CD14-positive monocyte (primary cell): ENCODE data around the gene CTSH. TPM values are rescaled to one million over a fixed set of nuclear protein-coding genes. Genes with fewer than 3 reads are reported as not detected.

ENCODE experiments used
- DNase-seq, 3 donors: peaks; one replicate each; pipeline ENCODE4 v3.0.0-alpha.2; 2011 to 2022
- H2AFZ ChIP-seq: 2 replicates; pipeline ENCODE4 v1.6.0; 2012; ENCODE audit warnings: mild to moderate bottlenecking, low read depth, low read length, inconsistent platforms; ENCODE audit not compliant: insufficient read depth, poor library complexity, severe bottlenecking
- H3K27ac ChIP-seq, 2 donors: 1 replicate in 1 of 2; 2 replicates in 1 of 2; pipeline ENCODE4 v1.5.1; 2012 to 2013; ENCODE audit warnings: low read length in 2 of 2, control low read depth in 1 of 2, inconsistent platforms in 1 of 2, low read depth in 1 of 2, mild to moderate bottlenecking in 1 of 2
- H3K27me3 ChIP-seq, 2 donors: one replicate each; pipeline versions ENCODE4 v1.6.0 to v1.6.1; 2011 to 2013; ENCODE audit warnings: low read length in 2 of 2; ENCODE audit not compliant: control insufficient read depth in 2 of 2, insufficient read depth in 2 of 2
- H3K36me3 ChIP-seq, 2 donors: replicated peaks in 1 of 2; 1 replicate in 1 of 2; 2 replicates in 1 of 2; pipeline versions ENCODE4 v1.5.1 to v1.6.1; 2012 to 2013; ENCODE audit warnings: low read length in 2 of 2, control low read depth in 1 of 2, inconsistent platforms in 1 of 2, mild to moderate bottlenecking in 1 of 2; ENCODE audit not compliant: insufficient read depth in 2 of 2, control insufficient read depth in 1 of 2
- H3K4me1 ChIP-seq, 2 donors: 1 replicate in 1 of 2; 2 replicates in 1 of 2; pipeline versions ENCODE4 v1.5.1 to v1.6.1; 2012 to 2013; ENCODE audit warnings: low read length in 2 of 2, control low read depth in 1 of 2, inconsistent platforms in 1 of 2, mild to moderate bottlenecking in 1 of 2, moderate library complexity in 1 of 2; ENCODE audit not compliant: insufficient read depth in 2 of 2, control insufficient read depth in 1 of 2
- H3K4me2 ChIP-seq: replicated peaks from 2 replicates; pipeline ENCODE3; 2012; ENCODE audit warnings: low read length, moderate library complexity, mild to moderate bottlenecking; ENCODE audit not compliant: poor library complexity, severe bottlenecking; ENCODE audit errors: extremely low read depth
- H3K4me3 ChIP-seq, 3 experiments: fragments of 200-600 bp in 1 of 3; sonication (generic) in 1 of 3; replicated peaks in 1 of 3; 1 replicate in 2 of 3; 2 replicates in 1 of 3; pipeline ENCODE4 v1.5.1; 2011 to 2013; ENCODE audit warnings: low read length in 3 of 3, mild to moderate bottlenecking in 3 of 3, control low read depth in 2 of 3, low read depth in 2 of 3, inconsistent platforms in 1 of 3, moderate library complexity in 1 of 3
- H3K79me2 ChIP-seq: 2 replicates; pipeline ENCODE4 v1.6.0; 2012; ENCODE audit warnings: mild to moderate bottlenecking, control low read depth, inconsistent platforms, low read length, moderate library complexity; ENCODE audit not compliant: insufficient read depth
- H3K9ac ChIP-seq: 2 replicates; pipeline ENCODE4 v1.6.0; 2017; ENCODE audit warnings: low read length, mild to moderate bottlenecking; ENCODE audit not compliant: insufficient read depth, poor library complexity, severe bottlenecking
- H3K9me3 ChIP-seq, 2 donors: replicated peaks in 1 of 2; 1 replicate in 1 of 2; 2 replicates in 1 of 2; pipeline versions ENCODE4 v1.5.1 to v1.6.1; 2012 to 2013; ENCODE audit warnings: low read length in 2 of 2, control low read depth in 1 of 2; ENCODE audit not compliant: control insufficient read depth in 1 of 2, insufficient read depth in 1 of 2
- H4K20me1 ChIP-seq: 2 replicates; pipeline ENCODE4 v1.6.0; 2012; ENCODE audit warnings: mild to moderate bottlenecking, low read length, control low read depth, moderate library complexity; ENCODE audit not compliant: insufficient read depth
- H3K27ac Mint-ChIP-seq, 7 donors: one replicate each; pipeline ENCODE4 v1.8.0; 2020; ENCODE audit warnings: mild to moderate bottlenecking in 7 of 7, mixed read lengths in 7 of 7, moderate library complexity in 6 of 7, inconsistent platforms in 2 of 7
- H3K27me3 Mint-ChIP-seq, 3 donors: one replicate each; pipeline ENCODE4 v1.8.0; 2021 to 2022; ENCODE audit warnings: low read depth in 3 of 3, mild to moderate bottlenecking in 3 of 3, mixed read lengths in 3 of 3, moderate library complexity in 3 of 3, inconsistent platforms in 1 of 3
- H3K36me3 Mint-ChIP-seq, 2 donors: one replicate each; pipeline ENCODE4 v1.8.0; 2020; ENCODE audit warnings: mixed read lengths in 2 of 2, inconsistent platforms in 1 of 2, mild to moderate bottlenecking in 1 of 2
- H3K4me1 Mint-ChIP-seq: one replicate; pipeline ENCODE4 v1.8.0; 2020; ENCODE audit warnings: mild to moderate bottlenecking, mixed read lengths
- H3K4me3 Mint-ChIP-seq, 2 donors: one replicate each; pipeline ENCODE4 v1.8.0; 2020; ENCODE audit warnings: mild to moderate bottlenecking in 2 of 2, mixed read lengths in 2 of 2, moderate library complexity in 1 of 2
- H3K9me3 Mint-ChIP-seq, 7 donors: one replicate each; pipeline ENCODE4 v1.8.0; 2020 to 2022; ENCODE audit warnings: mixed read lengths in 7 of 7, mild to moderate bottlenecking in 6 of 7, moderate library complexity in 6 of 7, inconsistent platforms in 2 of 7
- WGBS: methylation state at CpG from one replicate; pipeline ENCODE4 v1.1.5; 2013; ENCODE audit warnings: missing lambda C conversion rate; ENCODE audit not compliant: insufficient coverage; 5-methylcytosine and 5-hydroxymethylcytosine counted together
- intact Hi-C, 2 donors: fragments of 100-400 bp; cut with micrococcal nuclease; formaldehyde crosslinking; loops; one replicate each; pipeline versions ENCODE4 v1.15.0 to v1.15.1; 2023
- polyA plus RNA-seq, 3 donors: library from polyadenylated mRNA; depleted of rRNA in 1 of 3; unstranded in 2 of 3; stranded (reverse) in 1 of 3; fragments of 300-500 nt in 2 of 3; fragments of >200 nt in 1 of 3; fragmentation: Illumina TruSeq in 2 of 3; gene quantifications; 1 replicate in 2 of 3; 2 replicates in 1 of 3; pipeline ENCODE4 v1.2.3, GENCODE V29; 2012 to 2021
- TF ChIP-seq, protein P1 (sequence below): fragments of 200-600 bp; IDR thresholded peaks from one replicate; pipeline ENCODE4 v1.8.0; 2022; ENCODE audit warnings: antibody characterized with exemption, mild to moderate bottlenecking

Gene CTSH
- polyA plus RNA-seq, 3 donors = 555 to 884 (median 756) TPM

- Mint-ChIP-seq H3K36me3 (peaks cover 70 to 92% of the 10 kb centered on the region in 2 donors), H3K4me3 (peak overlapping the region in 1 of 2 donors; percentile 5), H3K27ac (peak overlapping the region in 5 of 7 donors; percentile 8 to 78 (median 37)), H3K4me1 (peaks cover 54% of the 10 kb centered on the region), H3K27me3 (no peaks in the 10 kb centered on the region), H3K9me3 (no peaks in the 10 kb centered on the region)
- Histone ChIP-seq H3K79me2 (peaks cover 57% of the 10 kb centered on the region), H3K9ac (no peak overlapping the region), H3K9me3 (no peaks in the 10 kb centered on the region), H4K20me1 (peaks cover 31% of the 10 kb centered on the region), H3K4me1 (peaks cover 53 to 56% of the 10 kb centered on the region in 2 donors), H3K4me3 (no peak overlapping the region), H3K27me3 (no peaks in the 10 kb centered on the region), H2AFZ (no peak overlapping the region), H3K36me3 (peaks cover 61 to 67% of the 10 kb centered on the region in 2 donors), H3K4me2 (no peak overlapping the region), H3K27ac (peak overlapping the region in 1 of 2 donors; percentile 93)
- TF ChIP-seq, protein P1, sequence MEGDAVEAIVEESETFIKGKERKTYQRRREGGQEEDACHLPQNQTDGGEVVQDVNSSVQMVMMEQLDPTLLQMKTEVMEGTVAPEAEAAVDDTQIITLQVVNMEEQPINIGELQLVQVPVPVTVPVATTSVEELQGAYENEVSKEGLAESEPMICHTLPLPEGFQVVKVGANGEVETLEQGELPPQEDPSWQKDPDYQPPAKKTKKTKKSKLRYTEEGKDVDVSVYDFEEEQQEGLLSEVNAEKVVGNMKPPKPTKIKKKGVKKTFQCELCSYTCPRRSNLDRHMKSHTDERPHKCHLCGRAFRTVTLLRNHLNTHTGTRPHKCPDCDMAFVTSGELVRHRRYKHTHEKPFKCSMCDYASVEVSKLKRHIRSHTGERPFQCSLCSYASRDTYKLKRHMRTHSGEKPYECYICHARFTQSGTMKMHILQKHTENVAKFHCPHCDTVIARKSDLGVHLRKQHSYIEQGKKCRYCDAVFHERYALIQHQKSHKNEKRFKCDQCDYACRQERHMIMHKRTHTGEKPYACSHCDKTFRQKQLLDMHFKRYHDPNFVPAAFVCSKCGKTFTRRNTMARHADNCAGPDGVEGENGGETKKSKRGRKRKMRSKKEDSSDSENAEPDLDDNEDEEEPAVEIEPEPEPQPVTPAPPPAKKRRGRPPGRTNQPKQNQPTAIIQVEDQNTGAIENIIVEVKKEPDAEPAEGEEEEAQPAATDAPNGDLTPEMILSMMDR = no peak
- 37% methylated on average over 3 of the region's 5 CpGs for WGBS
- DNase-seq = no peak
- intact Hi-C loops = no loop called here
Measured at GRCh38 chr15:78934655-78935023, 10.2 kb downstream of the CTSH start.

DNA sequence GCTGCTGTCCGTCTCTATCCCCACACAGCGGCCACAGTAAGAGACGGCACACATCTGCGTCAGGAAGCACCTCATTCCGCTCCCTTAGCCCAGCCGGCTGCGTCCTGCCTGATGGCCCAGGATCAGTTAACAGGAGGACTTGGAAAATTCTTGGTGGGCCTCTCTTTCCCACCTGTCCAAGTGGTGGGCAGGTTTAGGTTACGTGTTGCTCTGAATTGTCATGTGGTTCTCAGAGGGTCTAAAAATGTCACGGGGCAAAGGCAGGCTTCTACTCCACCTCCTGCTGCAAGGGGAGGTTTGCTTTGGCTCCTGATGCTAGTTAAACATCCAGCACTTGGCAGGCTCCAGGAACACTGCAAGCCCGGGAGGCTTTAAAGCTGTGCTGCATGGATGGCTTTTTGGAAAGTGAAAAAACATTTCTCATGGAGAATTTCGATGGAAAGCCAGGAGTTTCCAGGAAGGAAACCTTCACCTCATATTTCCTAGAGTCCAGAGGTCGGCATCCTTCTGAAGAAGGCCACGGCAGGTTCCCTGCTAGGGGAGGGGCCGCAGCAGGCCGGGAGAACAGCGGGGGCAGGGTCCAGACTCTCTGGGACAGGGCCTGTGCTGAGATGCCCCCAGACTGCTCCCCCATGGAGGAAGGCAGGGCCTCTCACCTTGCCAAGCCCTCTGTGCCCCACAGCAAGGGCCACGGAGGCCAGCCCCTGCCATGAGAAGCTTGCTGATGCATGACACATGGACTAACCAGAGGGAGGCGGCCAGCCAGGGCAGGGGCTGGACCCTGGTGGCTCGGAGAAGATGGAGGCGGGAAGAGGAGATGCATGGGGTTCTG is 10.8 kb downstream of the CTSH start:
- Histone ChIP-seq H3K4me1 (peaks cover 52 to 53% of the 10 kb centered on the region in 2 donors), H3K36me3 (peaks cover 67 to 73% of the 10 kb centered on the region in 2 donors), H3K27ac (peak overlapping the region in 1 of 2 donors; percentile 33), H2AFZ (no peak overlapping the region), H3K4me3 (no peak overlapping the region), H3K79me2 (peaks cover 63% of the 10 kb centered on the region), H3K9me3 (no peaks in the 10 kb centered on the region), H3K9ac (no peak overlapping the region), H3K4me2 (no peak overlapping the region), H4K20me1 (peaks cover 37% of the 10 kb centered on the region), H3K27me3 (no peaks in the 10 kb centered on the region)
- whole genome bisulfite sequencing = 89% methylated on average over 16 of the region's 20 CpGs
- Mint-ChIP-seq H3K36me3 (peaks cover 73 to 96% of the 10 kb centered on the region in 2 donors), H3K27me3 (no peaks in the 10 kb centered on the region), H3K4me3 (peak overlapping the region in 1 of 2 donors; percentile 5), H3K27ac (peak overlapping the region in 5 of 7 donors; percentile 8 to 78 (median 37)), H3K4me1 (peaks cover 50% of the 10 kb centered on the region), H3K9me3 (no peaks in the 10 kb centered on the region)
- no peak for DNase-seq
- intact Hi-C loops = no loop called here
- TF ChIP-seq, protein P1 = no peak
